GM23338 (cell line): ENCODE measurements around the gene ZMAT3.

Experiments used
- EZH2phosphoT487 ChIP-seq: fragments of 200-600 bp; sonication (generic); IDR thresholded peaks from one replicate; pipeline ENCODE4 v1.8.1; 2018; ENCODE audit warnings: antibody characterized with exemption; ENCODE audit not compliant: unreplicated experiment
- POLR2AphosphoS5 ChIP-seq: IDR thresholded peaks from 2 replicates; pipeline ENCODE4 v1.6.1; 2016; ENCODE audit warnings: antibody characterized with exemption, low read depth
- STAT1 ChIP-seq: IDR thresholded peaks from one replicate; pipeline ENCODE4 v1.6.1; 2016; ENCODE audit warnings: antibody characterized with exemption; ENCODE audit not compliant: unreplicated experiment
- ZNF331 ChIP-seq: fragments of 250-450 bp; sonication (Bioruptor Pico); IDR thresholded peaks from 2 replicates; pipeline ENCODE4 v1.5.0; 2020; ENCODE audit warnings: low read depth, mild to moderate bottlenecking, moderate library complexity
- TF ChIP-seq, protein P1 (sequence below), 2 experiments: fragments of 200-600 bp in 1 of 2; sonication (generic) in 1 of 2; conservative IDR thresholded peaks; 2 replicates each; pipeline versions ENCODE4 v1.5.1 to v1.6.1; 2016 to 2017; ENCODE audit warnings: antibody characterized with exemption in 2 of 2, low read depth in 2 of 2, mild to moderate bottlenecking in 2 of 2, moderate library complexity in 1 of 2
- TF ChIP-seq, protein P2 (sequence below): IDR thresholded peaks from one replicate; pipeline ENCODE4 v1.6.1; 2018; ENCODE audit warnings: antibody characterized with exemption; ENCODE audit not compliant: unreplicated experiment

GRCh38 chr3:179035232-179035631 lies 36.4 kb downstream of the ZMAT3 start:
- TF ChIP-seq, protein P1, sequence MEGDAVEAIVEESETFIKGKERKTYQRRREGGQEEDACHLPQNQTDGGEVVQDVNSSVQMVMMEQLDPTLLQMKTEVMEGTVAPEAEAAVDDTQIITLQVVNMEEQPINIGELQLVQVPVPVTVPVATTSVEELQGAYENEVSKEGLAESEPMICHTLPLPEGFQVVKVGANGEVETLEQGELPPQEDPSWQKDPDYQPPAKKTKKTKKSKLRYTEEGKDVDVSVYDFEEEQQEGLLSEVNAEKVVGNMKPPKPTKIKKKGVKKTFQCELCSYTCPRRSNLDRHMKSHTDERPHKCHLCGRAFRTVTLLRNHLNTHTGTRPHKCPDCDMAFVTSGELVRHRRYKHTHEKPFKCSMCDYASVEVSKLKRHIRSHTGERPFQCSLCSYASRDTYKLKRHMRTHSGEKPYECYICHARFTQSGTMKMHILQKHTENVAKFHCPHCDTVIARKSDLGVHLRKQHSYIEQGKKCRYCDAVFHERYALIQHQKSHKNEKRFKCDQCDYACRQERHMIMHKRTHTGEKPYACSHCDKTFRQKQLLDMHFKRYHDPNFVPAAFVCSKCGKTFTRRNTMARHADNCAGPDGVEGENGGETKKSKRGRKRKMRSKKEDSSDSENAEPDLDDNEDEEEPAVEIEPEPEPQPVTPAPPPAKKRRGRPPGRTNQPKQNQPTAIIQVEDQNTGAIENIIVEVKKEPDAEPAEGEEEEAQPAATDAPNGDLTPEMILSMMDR (conservative IDR thresholded peaks at IDR 0.05; ENCODE audit: low read depth in 2 of 2) = no peak
- TF ChIP-seq STAT1 = no peak
- TF ChIP-seq POLR2AphosphoS5 = no peak
- TF ChIP-seq, protein P2, sequence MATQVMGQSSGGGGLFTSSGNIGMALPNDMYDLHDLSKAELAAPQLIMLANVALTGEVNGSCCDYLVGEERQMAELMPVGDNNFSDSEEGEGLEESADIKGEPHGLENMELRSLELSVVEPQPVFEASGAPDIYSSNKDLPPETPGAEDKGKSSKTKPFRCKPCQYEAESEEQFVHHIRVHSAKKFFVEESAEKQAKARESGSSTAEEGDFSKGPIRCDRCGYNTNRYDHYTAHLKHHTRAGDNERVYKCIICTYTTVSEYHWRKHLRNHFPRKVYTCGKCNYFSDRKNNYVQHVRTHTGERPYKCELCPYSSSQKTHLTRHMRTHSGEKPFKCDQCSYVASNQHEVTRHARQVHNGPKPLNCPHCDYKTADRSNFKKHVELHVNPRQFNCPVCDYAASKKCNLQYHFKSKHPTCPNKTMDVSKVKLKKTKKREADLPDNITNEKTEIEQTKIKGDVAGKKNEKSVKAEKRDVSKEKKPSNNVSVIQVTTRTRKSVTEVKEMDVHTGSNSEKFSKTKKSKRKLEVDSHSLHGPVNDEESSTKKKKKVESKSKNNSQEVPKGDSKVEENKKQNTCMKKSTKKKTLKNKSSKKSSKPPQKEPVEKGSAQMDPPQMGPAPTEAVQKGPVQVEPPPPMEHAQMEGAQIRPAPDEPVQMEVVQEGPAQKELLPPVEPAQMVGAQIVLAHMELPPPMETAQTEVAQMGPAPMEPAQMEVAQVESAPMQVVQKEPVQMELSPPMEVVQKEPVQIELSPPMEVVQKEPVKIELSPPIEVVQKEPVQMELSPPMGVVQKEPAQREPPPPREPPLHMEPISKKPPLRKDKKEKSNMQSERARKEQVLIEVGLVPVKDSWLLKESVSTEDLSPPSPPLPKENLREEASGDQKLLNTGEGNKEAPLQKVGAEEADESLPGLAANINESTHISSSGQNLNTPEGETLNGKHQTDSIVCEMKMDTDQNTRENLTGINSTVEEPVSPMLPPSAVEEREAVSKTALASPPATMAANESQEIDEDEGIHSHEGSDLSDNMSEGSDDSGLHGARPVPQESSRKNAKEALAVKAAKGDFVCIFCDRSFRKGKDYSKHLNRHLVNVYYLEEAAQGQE = no peak
- TF ChIP-seq EZH2phosphoT487 = no peak
- TF ChIP-seq ZNF331 (CRISPR knock-in tag) = no peak
